ENCODE results near the gene REEP3.

DNA sequence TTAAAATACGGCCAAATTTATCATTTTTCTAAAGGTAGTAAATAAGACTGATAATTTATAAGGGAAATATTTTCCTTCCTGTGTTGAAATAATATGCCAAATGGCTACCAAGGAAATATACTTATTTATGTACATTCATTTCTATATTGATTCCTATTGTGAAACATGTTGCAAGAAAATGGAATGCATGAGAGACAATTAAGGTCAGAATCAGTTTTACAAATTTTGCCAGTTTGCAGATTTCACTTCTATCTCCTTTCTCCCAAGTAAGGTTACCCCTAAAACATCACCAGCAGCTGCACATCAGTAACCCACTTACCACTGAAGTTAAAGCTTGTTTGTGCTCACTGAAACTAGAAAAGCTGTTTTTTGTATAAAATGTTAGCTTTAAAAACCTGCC is 19.2 kb upstream of the REEP3 start:
- TF ChIP-seq CTCF (IDR thresholded peaks at IDR 0.05; ENCODE audit: poor library complexity, severe bottlenecking) (no peak), RAD21 (conservative IDR thresholded peaks at IDR 0.05) (no peak), EP300 (conservative IDR thresholded peaks at IDR 0.05; ENCODE audit: poor library complexity, severe bottlenecking) (no peak), REST (IDR thresholded peaks at IDR 0.05; ENCODE audit: borderline replicate concordance) (no peak), POLR2AphosphoS5 (IDR thresholded peaks at IDR 0.05) (no peak), EZH2 (IDR thresholded peaks at IDR 0.05; ENCODE audit: borderline replicate concordance, insufficient read depth, low read length, poor library complexity, severe bottlenecking) (no peak)
